AG09309 (cell line): ENCODE data around the gene CHSY1.
A peak's percentile ranks its signal among the peaks of the same experiment; 100 is the strongest.
"Not testable (repeated sequence)": the region's sequence is repeated elsewhere in the genome, so short reads cannot be mapped to it uniquely, and the experiment has no call there.

ENCODE experiments used
- DNase-seq: peaks from one replicate; pipeline ENCODE4 v3.0.0-alpha.2; 2010; ENCODE audit warnings: low read depth
- H3K4me3 ChIP-seq: 2 replicates; pipeline ENCODE4 v1.5.1; 2011; ENCODE audit warnings: mild to moderate bottlenecking, low read depth, low read length, moderate library complexity; ENCODE audit not compliant: control insufficient read depth
- CTCF ChIP-seq: IDR thresholded peaks from 2 replicates; pipeline ENCODE4 v1.5.1; 2011; ENCODE audit warnings: mild to moderate bottlenecking, low read depth, low read length, inconsistent platforms; ENCODE audit not compliant: insufficient read depth, control insufficient read depth; ENCODE audit errors: missing control alignments

CHSY1 gene

GRCh38 chr15:101288905-101289513, 37.2 kb upstream of the CHSY1 start:
- H3K4me3 ChIP-seq: no peak overlapping the region
- DNase-seq: no peak
- peak; percentile 57 for TF ChIP-seq CTCF

GRCh38 chr15:101287342-101287741, 35.5 kb upstream of the CHSY1 start:
- H3K4me3 ChIP-seq, DNase-seq: not testable (repeated sequence)

- TF ChIP-seq CTCF: no peak
- DNase-seq: no peak
Observed at GRCh38 chr15:101286471-101287114, 34.7 kb upstream of the CHSY1 start.

GRCh38 chr15:101283931-101284330, 32.1 kb upstream of the CHSY1 start:
- H3K4me3 ChIP-seq: no peak overlapping the region
- no peak for DNase-seq
- no peak for TF ChIP-seq CTCF

More at GRCh38 chr15:101286471-101287114, 34.7 kb upstream of the CHSY1 start:
- no peak overlapping the region for H3K4me3 ChIP-seq

- no peak for DNase-seq
- no peak for TF ChIP-seq CTCF
- H3K4me3 ChIP-seq: no peak overlapping the region
Observed at GRCh38 chr15:101280007-101280406, 28.2 kb upstream of the CHSY1 start.

GRCh38 chr15:101277943-101278564, 26.2 kb upstream of the CHSY1 start:
- no peak for DNase-seq
- no peak for TF ChIP-seq CTCF
- H3K4me3 ChIP-seq: peak overlapping the region; percentile 44
